Gastrocnemius medialis (tissue), 4 donors: ENCODE results near the gene DUSP12.

Experiments
- CTCF ChIP-seq, 5 experiments: fragments of 450-650 bp in 3 of 5; fragments of 200-600 bp in 2 of 5; sonication (generic) in 2 of 5; IDR thresholded peaks in 4 of 5; conservative IDR thresholded peaks in 1 of 5; 1 replicate in 4 of 5; 2 replicates in 1 of 5; pipeline ENCODE4 v1.5.1; 2016 to 2019; ENCODE audit warnings: antibody characterized with exemption in 5 of 5, mild to moderate bottlenecking in 3 of 5, moderate library complexity in 3 of 5
- POLR2A ChIP-seq, 2 donors: fragments of 450-650 bp; IDR thresholded peaks; one replicate each; pipeline ENCODE4 v1.6.1; 2017; ENCODE audit warnings: antibody characterized with exemption in 2 of 2, mild to moderate bottlenecking in 2 of 2, moderate library complexity in 2 of 2

- no peak for TF ChIP-seq POLR2A (IDR thresholded peaks at IDR 0.05)
- TF ChIP-seq CTCF (IDR thresholded peaks at IDR 0.05 in 4 of 5, conservative IDR thresholded peaks at IDR 0.05 in 1 of 5), result no peak
These were observed 27.7 kb downstream of the DUSP12 start for GRCh38 chr1:161777261-161777660.
